ENCODE results near the gene HYKK. TPM values are rescaled to one million over a fixed set of nuclear protein-coding genes. Genes with fewer than 3 reads are reported as not detected.

Gene HYKK
- total and polyA plus RNA-seq, 4 donors: 2.5 to 5.4 (median 2.9) TPM

GRCh38 chr15:78571382-78571781, 64.0 kb downstream of the HYKK start:
- Histone ChIP-seq H3K27ac (ENCODE audit: low read depth, low read length) (no peak overlapping the region), H3K9me3 (ENCODE audit: control insufficient read depth, insufficient read depth, low read length) (no peaks in the 10 kb centered on the region), H3K36me3 (ENCODE audit: control insufficient read depth, insufficient read depth, low read length) (no peaks in the 10 kb centered on the region), H3K4me1 (ENCODE audit: control insufficient read depth, insufficient read depth, low read length) (no peaks in the 10 kb centered on the region), H3K27me3 (ENCODE audit: control insufficient read depth, insufficient read depth, low read length) (peaks cover 10% of the 10 kb centered on the region), H3K4me3 (ENCODE audit: low read depth, low read length) (no peak overlapping the region)
- no CpG with 5 or more reads among the region's 4 CpGs for WGBS (ENCODE audit: insufficient coverage)
- no peak for DNase-seq (ENCODE audit: low read depth in 4 of 6, low spot score in 6 of 6)

DNA sequence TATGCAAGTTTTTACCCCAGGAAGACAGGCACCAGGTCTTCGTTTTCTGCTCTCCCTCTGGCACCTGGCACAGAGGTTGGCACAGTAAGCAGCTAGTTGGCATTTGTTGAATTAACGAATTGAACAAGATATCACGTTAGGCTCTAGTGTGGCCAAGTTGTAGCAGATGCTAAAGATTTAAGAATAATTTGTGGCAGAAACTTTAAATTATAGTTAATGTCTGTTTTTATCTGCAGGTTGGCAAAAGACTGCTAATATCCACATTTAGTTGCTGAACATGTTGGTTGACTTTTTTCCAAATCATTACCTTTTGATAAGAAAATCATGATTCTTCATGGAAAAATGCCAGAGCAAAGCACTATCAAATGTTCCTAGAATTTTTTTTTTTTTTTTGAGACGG, 66.0 kb downstream of the HYKK start:
- Histone ChIP-seq H3K27me3 (ENCODE audit: control insufficient read depth, insufficient read depth, low read length) (no peaks in the 10 kb centered on the region), H3K4me1 (ENCODE audit: control insufficient read depth, insufficient read depth, low read length) (no peaks in the 10 kb centered on the region), H3K36me3 (ENCODE audit: control insufficient read depth, insufficient read depth, low read length) (no peaks in the 10 kb centered on the region), H3K27ac (ENCODE audit: low read depth, low read length) (no peak overlapping the region), H3K9me3 (ENCODE audit: control insufficient read depth, insufficient read depth, low read length) (no peaks in the 10 kb centered on the region), H3K4me3 (ENCODE audit: low read depth, low read length) (no peak overlapping the region)
- peak in 1 of 6 donors; percentile 53 for DNase-seq (ENCODE audit: low read depth in 4 of 6, low spot score in 6 of 6)
- 100% methylated on average over 1 of the region's 4 CpGs for WGBS (ENCODE audit: insufficient coverage)

GRCh38 chr15:78574944-78575343, 67.6 kb downstream of the HYKK start:
- 100% methylated on average over 1 of the region's 1 CpG for WGBS (ENCODE audit: insufficient coverage)
- no peaks in the 10 kb centered on the region for H3K9me3 ChIP-seq (ENCODE audit: control insufficient read depth, insufficient read depth, low read length)
- H3K27me3 ChIP-seq (ENCODE audit: control insufficient read depth, insufficient read depth, low read length): no peaks in the 10 kb centered on the region
- no peak overlapping the region for H3K27ac ChIP-seq (ENCODE audit: low read depth, low read length)
- H3K4me1 ChIP-seq (ENCODE audit: control insufficient read depth, insufficient read depth, low read length): no peaks in the 10 kb centered on the region
- DNase-seq (ENCODE audit: low read depth in 4 of 6, low spot score in 6 of 6): no peak
- H3K4me3 ChIP-seq (ENCODE audit: low read depth, low read length): no peak overlapping the region
- H3K36me3 ChIP-seq (ENCODE audit: control insufficient read depth, insufficient read depth, low read length): no peaks in the 10 kb centered on the region

Other genes starting within 250 kb of the HYKK start
- 10 to 100 TPM; 21.7 to 62.1 TPM for gene DNAJA4, start 243.0 kb upstream of the HYKK start, total RNA-seq
- 10 to 100 TPM; 64.2 to 72.7 TPM for gene DNAJA4, start 243.0 kb upstream of the HYKK start, polyA plus RNA-seq (ENCODE audit: insufficient read length in 2 of 2)
- gene SKIC8, start 208.0 kb upstream of the HYKK start, total RNA-seq: 10 to 100 TPM; 71.8 to 89.6 TPM
- 100 to 1,000 TPM in 1 of 2 donors, 10 to 100 TPM in 1; 97.9 to 104 TPM for gene SKIC8, start 208.0 kb upstream of the HYKK start, polyA plus RNA-seq (ENCODE audit: insufficient read length in 2 of 2)
- 1,000 to 10,000 TPM in 1 of 2 donors, 100 to 1,000 TPM in 1; 113 to 1,461 TPM for gene CRABP1, start 167.2 kb upstream of the HYKK start, total RNA-seq
- gene CRABP1, start 167.2 kb upstream of the HYKK start, polyA plus RNA-seq (ENCODE audit: insufficient read length in 2 of 2): 100 to 1,000 TPM; 326 to 539 TPM
- gene IREB2, start 69.4 kb upstream of the HYKK start, total RNA-seq: 10 to 100 TPM; 36.1 to 62.4 TPM
- 10 to 100 TPM; 33.6 to 40.6 TPM for gene IREB2, start 69.4 kb upstream of the HYKK start, polyA plus RNA-seq (ENCODE audit: insufficient read length in 2 of 2)
- 100 to 1,000 TPM; 168 to 201 TPM for gene PSMA4, start 32.9 kb downstream of the HYKK start, total RNA-seq
- 100 to 1,000 TPM; 177 to 188 TPM for gene PSMA4, start 32.9 kb downstream of the HYKK start, polyA plus RNA-seq (ENCODE audit: insufficient read length in 2 of 2)
- gene CHRNA5, start 57.9 kb downstream of the HYKK start, total RNA-seq: 1 to 10 TPM in 1 of 2 donors, under 1 TPM in 1; 0.99 to 1.7 TPM
- 1 to 10 TPM; 2.6 to 2.9 TPM for gene CHRNA5, start 57.9 kb downstream of the HYKK start, polyA plus RNA-seq (ENCODE audit: insufficient read length in 2 of 2)
- 1 to 10 TPM; 1.1 to 4.5 TPM for gene CHRNA3, start 113.4 kb downstream of the HYKK start, total RNA-seq
- gene CHRNA3, start 113.4 kb downstream of the HYKK start, polyA plus RNA-seq (ENCODE audit: insufficient read length in 2 of 2): 1 to 10 TPM; 6.6 to 7.7 TPM
- 1 to 10 TPM in 1 of 2 donors, under 1 TPM in 1; 0.33 to 1.4 TPM for gene CHRNB4, start 133.6 kb downstream of the HYKK start, total RNA-seq
- 1 to 10 TPM; 2.9 to 3.3 TPM for gene CHRNB4, start 133.6 kb downstream of the HYKK start, polyA plus RNA-seq (ENCODE audit: insufficient read length in 2 of 2)

Measured in spinal cord (tissue), 10 donors.